Measurements from ENCODE around the gene SERPINA4.

The SERPINA4 gene

GRCh38 chr14:94615254-94615653 is 54.0 kb downstream of the SERPINA4 start:
- H3K4me3 ChIP-seq (ENCODE audit: low read depth, low read length): no peak overlapping the region
- no peak for TF ChIP-seq CTCF (IDR thresholded peaks at IDR 0.05; ENCODE audit: low read depth, low read length)
- DNase-seq (ENCODE audit: low read depth, low spot score): no peak
- in situ Hi-C loops (cut with HindIII; ENCODE audit: low sequenced_read_pairs): no loop called here

- no peak overlapping the region for H3K4me3 ChIP-seq (ENCODE audit: low read depth, low read length)
- in situ Hi-C loops (cut with HindIII; ENCODE audit: low sequenced_read_pairs): no loop called here
- TF ChIP-seq CTCF (IDR thresholded peaks at IDR 0.05; ENCODE audit: low read depth, low read length): no peak
- DNase-seq (ENCODE audit: low read depth, low spot score): no peak
These were observed 54.8 kb downstream of the SERPINA4 start for GRCh38 chr14:94615823-94616570.

GRCh38 chr14:94617366-94617941 is 56.2 kb downstream of the SERPINA4 start:
- H3K4me3 ChIP-seq (ENCODE audit: low read depth, low read length): no peak overlapping the region
- in situ Hi-C loops (cut with HindIII; ENCODE audit: low sequenced_read_pairs): no loop called here
- DNase-seq (ENCODE audit: low read depth, low spot score): no peak
- no peak for TF ChIP-seq CTCF (IDR thresholded peaks at IDR 0.05; ENCODE audit: low read depth, low read length)

GRCh38 chr14:94617988-94618822 is 57.0 kb downstream of the SERPINA4 start:
- H3K4me3 ChIP-seq (ENCODE audit: low read depth, low read length): no peak overlapping the region
- in situ Hi-C loops (cut with HindIII; ENCODE audit: low sequenced_read_pairs): no loop called here
- no peak for TF ChIP-seq CTCF (IDR thresholded peaks at IDR 0.05; ENCODE audit: low read depth, low read length)
- DNase-seq (ENCODE audit: low read depth, low spot score): no peak

- H3K4me3 ChIP-seq (ENCODE audit: low read depth, low read length): no peak overlapping the region
- no peak for TF ChIP-seq CTCF (IDR thresholded peaks at IDR 0.05; ENCODE audit: low read depth, low read length)
- in situ Hi-C loops (cut with HindIII; ENCODE audit: low sequenced_read_pairs): no loop called here
- DNase-seq (ENCODE audit: low read depth, low spot score): no peak
These were observed 58.1 kb downstream of the SERPINA4 start for GRCh38 chr14:94619297-94619696.

Data from astrocyte of the spinal cord (primary cell).